HG02571 (cell line): ENCODE data around the gene A4GALT.

ENCODE experiments used
- ATAC-seq: cut with Tn5 transposase; IDR thresholded peaks from one replicate; pipeline ENCODE4 v1.9.1; 2021; ENCODE audit warnings: mild to moderate bottlenecking, moderate library complexity; ENCODE audit not compliant: unreplicated experiment

The A4GALT gene

DNA sequence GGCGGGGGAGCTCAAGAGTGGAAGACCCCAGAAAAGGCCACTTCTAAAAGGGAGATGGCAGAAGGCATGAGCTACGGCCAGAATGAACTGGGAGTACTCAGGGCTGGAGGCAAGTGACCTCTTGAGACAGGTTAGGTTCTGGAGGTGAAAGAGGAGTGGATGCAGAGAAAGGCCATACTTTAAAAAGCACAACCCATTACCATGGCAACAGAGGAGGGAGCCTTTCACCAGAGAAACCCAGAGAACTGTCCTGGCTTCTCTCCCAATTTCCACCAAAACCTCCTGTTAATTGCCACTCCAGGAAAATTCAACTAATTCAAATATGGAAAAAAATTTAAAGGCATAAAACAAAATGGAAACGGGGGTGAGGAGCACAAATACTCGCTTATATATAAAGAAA is 15.8 kb downstream of the A4GALT start:
- no peak for ATAC-seq

DNA sequence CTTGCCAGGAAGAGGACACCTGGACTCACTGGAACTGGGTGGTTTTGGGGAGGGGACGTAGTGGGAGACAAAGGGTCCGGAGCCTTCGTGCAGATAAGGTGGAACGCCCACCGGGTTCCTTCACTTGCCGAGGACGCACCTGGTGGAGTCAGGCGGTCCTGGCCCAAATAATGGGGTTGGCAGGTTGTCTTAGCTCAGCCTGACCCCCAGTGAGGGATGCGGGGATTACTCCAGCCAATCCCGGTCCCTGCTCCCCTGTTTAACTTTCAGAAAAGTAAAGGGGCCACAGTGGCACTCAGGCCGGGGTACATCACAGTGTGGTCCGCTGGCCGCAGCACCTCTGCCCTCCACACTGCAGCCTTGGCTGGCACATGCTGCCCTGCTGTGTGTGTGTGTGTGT is 18.0 kb downstream of the A4GALT start:
- ATAC-seq: no peak

DNA sequence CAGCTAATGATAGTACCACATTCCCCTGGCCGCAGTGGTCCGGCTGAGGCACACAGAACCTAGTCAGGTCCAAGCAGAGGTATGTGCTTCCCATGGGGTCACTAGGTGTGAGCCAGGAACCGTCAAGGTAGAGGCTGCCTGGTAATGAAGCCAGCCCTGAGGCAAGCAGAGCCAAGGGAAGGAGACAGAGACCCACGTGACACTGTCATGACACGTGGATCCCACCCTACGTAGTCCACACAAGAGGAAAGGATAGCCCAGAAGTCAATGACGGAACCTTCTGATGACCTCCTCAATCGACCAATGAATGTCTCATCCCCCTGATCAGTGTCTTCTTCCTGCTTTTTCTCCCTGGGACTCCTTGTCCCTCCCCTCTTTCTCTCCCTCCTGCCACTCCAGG is 19.0 kb downstream of the A4GALT start:
- ATAC-seq: no peak

DNA sequence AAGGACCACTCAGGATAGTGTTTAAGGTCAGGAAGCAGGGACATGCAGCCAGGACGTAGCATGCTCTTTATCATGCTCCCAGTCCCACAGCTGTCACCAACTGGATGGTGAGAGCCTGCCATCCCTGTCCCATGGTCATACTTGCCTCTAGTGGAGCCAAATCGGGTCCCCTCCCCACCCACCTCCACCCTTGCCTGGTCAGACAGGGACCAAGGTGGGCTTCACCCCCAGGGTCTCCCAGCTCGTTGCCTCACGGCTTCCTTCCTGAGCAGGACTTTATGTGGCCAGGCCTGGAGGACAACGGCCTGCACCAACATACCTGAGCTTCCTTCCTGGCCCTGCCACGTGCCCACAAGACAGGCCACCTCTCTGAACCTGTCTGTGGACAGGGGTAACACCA is 19.8 kb downstream of the A4GALT start:
- ATAC-seq: no peak

DNA sequence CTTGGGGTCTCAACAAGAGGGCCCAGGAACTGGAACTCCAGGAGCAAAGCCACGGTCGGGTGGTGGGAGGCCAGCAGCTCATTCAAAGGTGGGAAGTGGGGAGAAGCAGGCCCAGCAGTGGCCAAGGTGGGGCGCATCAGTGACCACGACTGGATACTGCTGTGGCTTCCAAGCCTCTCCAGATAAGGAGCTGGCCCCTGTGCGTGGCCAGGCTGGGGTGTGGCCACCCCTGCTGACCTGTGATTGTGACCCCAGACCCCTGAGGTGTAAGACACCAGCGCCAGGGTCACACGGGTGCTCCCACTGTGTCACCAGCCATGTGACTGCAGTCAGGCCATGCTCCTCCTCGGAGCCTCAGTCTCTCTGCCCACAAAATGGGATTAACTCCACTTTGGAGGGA is 20.3 kb downstream of the A4GALT start:
- ATAC-seq: no peak

DNA sequence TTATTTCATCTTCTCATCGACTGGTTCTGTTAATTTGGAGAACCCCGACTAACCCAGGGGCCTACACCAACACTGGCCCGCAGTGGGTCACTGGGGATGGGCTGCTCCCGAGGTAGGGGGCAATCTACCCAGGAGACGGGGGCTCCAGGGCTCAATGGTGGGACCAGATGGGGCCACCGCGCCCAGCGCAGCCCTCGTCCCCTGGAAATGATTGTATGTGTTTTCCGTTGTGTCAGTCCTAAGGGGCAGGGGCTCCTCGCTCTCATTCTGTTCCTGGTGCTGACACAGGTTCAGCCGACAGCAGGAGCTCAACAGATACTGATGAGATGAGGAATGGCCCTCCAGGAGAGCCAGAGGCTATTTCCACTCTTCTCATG is 20.7 kb downstream of the A4GALT start:
- ATAC-seq: no peak

DNA sequence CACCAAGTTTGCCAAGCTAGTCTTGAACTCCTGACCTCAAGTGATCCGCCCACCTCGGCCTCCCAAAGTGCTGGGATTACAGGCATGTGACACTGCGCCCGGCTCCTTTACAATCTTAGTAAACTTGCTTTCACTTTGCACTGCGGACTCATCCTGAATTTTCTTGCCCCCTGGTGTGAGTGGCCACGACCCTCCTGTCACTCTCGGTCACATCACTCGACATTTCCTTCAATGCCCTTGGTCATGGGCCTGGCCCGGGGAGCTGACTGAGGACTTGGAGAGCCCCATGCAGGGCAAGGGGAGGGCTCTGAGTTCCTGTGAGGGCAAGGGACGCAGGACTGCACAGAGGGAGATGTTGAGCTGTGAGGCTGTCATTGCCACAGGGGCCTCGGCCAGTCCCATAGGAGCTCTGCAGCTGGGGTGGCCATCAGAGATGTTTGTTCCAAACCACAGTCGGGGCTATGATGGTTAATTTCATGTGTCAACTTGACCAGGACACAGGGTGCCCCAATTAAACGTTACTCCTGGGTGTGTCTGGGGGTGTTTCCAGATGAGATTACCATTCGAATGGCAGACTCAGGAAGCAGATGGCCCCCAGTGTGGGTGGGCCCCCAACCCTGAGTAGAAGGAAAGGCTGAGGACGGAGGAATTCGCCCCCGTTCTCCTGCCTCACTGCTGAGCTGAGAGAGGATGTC is 21.2 kb downstream of the A4GALT start:
- no peak for ATAC-seq

DNA sequence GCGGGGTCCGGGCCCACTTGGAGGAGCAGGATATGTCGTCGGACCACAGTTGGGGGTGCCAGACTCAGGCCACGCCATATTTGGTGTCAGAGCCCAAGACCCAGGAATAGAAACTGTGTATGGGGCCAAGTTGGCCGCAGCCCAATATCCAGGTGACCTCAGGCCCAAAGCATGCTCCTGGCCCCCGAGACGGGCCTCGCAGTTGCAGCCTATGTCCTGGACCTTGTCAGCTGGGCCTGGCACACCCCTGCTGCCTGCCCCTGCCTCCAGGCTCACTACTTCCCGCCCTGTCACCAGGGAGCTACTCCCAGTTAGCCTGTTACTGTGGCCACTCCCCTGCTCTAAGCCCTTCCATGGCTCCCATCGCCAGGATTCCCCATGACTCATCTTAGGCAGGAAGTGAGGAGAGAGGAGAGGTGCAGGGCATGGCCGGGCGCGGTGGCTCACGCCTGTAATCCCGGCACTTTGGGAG is 23.1 kb downstream of the A4GALT start:
- no peak for ATAC-seq

DNA sequence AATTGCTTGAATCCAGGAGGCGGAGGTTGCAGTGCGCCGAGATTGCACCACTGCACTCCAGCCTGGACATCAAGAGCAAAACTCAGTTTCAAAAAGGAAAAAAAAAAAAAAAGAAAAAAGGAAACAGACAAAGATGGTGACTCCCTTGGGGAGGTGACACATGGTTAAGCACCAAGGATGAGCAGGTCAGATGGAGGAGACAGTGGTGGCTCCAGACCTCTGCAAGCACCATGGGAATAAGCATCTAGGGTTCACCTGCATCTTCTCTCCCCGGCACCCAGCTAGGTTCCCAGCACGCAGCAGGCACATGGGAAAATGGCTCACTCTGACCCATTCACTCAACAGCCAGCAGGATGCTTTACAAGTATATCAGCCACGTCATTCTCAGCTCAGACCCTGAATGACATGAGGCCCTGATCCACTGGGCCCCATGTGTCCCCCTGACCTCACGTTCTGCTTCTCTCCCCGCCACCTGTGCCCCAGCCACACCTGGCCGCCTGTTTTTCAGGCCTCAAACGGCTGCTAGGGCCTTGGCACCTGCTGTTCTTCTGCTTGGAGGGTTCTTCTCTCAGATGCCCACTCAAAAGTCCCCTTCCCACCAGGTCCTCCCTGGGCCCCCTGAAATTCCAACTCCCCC is 24.2 kb downstream of the A4GALT start:
- no peak for ATAC-seq

DNA sequence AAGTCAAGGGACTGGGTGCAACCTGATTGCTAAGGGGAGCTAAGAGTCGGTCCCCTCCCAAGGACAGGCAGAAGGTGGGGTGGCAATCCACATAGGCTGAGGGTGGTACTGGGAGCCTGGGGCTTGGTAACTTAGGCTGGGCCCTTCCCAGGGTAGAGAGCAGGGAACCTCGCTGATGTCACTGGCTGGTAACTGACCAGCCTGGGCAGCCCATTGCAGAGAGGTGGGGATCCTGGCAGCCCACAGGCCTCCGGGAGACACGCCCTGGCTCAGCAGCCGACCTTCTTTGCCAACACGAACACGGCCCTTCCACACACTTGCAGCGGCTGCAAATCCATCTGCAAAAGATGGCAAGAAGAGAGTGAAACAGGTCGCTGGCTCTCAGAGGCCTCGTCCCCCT is 25.4 kb downstream of the A4GALT start:
- no peak for ATAC-seq

DNA sequence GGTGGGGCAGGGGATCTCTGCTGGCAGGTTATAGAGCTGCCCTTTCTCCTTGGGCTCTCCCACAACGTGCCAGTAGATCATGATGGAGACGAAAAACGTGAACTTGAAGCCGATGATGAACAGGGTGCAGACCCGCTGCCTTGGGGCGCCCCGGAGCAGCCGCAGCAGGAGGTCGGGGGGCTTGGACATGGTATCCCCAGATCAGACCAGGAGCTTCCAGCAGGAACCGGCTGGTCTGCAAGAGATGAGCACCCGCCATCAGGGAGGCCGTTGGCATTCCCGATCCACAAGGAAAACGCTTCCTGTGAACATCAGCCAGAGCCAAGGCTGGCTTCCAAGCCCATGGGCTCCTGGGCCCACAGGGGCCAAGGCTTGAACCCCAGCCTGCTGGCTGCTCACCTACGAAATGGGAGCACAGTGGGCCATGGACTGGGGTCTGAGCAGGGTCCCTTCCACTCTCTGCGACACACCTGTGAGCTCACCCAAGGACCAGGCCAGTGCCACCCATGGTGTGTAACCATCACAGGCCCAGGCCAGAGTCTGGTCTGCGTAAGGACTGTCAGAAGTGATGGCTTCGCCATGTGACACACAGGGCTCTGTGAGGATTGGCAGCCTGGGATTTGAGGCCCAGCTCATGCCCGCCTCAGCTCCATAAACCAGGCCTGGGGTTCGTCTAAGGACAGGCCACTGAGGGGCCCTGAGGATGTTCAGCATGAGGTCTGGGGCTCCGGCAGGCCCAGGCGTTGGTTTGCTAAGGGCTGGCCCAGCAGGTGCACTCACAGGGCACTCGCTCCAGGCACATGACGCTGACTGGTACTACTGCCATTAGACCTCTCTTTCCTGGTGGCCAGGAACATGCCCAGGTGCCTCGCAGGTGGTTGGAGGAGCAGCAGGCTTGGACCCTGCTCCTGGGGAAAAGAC is 26.6 kb downstream of the A4GALT start:
- ATAC-seq: no peak

DNA sequence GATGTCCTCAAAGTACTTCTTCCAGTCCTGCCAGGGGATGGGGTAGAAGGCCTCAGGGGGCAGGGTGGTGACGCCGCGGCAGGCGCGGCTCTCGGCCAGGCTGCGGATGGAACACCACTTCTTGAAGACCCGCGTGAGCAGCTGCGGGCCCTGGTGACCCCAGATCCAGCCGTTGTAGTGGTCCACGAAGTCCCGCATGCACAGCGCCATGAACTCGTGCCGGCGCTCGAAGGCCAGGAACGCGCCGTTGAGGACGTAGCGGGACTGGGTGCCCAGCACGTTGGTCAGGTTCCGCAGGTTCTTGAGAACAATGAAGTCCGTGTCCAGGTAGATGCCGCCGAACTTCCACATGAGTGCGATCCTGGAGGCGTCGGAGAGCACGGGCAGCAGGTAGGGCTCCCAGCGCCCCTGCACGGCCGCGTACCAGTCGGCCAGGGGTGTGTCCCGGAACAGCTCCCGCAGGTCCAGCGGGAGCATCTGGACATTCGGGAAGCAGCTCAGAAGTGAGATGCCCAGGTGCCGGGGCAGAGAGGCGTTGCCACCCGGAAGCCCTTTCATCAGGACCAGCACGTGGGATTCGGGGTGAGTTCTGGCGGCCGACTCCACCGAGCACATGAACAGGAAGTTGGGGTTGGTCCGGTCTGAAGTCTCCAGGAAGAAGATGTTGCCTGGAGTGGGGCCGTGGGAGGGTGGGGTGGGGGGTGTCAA is 27.5 kb downstream of the A4GALT start:
- ATAC-seq: no peak

DNA sequence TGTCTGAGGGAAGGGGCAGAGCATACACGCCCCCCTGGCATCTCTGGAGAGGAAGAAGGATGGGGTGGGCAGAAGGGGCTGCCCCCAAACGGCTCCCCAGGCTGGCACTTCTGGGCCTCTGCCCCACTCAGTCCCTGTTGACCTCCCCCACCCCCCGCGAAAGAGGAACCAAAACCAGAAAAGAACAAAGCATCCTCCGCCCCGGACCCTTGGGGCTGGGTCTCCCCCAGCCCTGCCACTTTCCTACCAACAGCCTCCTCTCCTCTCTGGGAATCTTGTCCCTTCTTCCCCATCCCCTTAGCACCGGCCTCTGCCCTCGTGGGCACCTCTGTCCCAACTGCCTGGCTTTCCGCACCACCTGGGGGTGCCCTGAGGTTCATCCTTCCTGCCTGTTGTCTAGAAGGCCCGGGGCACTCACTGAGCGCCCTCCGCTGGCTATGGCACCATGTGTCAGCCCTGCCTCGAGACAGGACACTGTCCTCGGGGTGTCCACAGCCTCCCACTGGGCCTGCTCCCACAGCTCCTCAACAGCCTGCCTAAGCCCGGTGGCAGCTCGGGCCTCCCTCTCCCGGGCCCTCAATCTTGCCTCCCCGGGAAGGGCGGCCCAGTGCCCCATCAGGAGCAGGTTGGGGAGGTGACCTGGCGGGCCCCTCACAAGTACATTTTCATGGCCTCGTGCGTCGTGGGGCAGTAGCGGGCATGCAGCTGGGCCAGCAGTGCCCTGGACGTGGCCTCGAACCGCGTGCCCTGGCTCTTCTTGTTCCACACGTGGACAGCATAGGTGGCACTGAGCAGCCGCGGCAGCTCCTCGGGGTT is 28.2 kb downstream of the A4GALT start:
- ATAC-seq: no peak

DNA sequence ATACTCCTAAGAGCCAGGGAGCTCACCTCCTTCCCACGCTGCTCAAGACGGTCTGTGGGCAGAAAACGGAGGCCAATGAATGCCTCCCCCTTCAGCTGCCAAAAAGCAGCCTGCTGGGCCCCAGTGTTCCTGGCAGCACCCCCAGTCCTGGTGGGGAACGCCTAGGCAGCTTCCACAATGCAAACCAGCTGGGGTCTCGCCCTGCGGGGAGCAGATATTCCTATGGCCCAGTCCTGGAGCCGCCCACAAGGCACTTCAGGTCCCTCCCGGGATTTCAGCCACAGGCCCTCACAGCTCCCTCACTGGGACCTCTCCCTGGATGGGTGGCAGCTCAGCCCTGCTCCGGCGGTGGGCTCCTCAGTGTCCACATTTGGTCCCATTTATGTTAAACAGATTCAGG is 29.2 kb downstream of the A4GALT start:
- ATAC-seq: no peak

DNA sequence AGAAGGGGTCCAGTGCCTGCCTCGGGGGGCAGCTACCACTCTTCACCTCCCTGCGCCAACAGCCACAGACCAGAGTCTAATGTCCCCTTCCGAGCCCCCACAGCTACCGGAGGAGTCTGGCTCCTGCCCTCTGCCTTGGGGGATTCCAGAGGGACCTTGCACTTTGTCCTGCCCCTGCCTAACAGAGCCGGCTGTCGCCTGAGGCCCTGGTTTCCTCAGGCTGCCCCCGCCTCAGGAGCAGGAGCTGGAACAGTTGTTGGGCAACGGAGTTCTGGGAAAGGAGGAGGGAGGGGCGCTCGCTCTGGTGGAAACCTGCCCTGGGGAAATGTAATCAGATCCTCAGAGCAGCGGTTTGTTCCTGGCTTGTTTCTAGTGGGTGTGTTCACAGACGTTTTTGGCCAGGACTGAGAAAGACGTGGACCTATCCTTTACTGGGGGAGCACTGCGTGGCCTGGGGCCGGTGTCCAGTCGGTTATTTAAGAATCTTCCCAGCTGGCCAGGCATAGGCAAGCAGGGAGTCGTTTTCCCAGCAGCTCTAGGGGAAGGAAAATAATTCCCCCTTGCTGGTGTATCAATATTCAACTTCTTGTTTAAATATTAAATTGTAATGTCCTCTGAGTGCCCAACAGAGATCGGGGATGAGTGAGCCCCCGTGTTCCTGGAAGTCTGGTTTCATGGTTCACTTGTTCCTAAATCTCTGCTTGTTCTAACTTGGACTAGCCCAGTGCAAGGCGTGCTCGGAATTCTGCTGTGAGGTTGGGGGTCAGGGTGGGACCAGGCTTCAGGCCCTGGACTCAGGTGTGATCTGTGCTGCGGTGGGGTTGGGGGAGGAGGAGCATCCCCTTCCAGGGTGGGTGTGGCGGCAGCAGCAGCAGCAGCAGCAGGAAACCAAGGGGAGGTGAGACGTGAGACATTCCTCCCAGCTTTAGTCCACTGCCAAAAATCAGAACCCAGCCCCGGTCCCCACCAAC is 32.1 kb downstream of the A4GALT start:
- ATAC-seq: no peak

DNA sequence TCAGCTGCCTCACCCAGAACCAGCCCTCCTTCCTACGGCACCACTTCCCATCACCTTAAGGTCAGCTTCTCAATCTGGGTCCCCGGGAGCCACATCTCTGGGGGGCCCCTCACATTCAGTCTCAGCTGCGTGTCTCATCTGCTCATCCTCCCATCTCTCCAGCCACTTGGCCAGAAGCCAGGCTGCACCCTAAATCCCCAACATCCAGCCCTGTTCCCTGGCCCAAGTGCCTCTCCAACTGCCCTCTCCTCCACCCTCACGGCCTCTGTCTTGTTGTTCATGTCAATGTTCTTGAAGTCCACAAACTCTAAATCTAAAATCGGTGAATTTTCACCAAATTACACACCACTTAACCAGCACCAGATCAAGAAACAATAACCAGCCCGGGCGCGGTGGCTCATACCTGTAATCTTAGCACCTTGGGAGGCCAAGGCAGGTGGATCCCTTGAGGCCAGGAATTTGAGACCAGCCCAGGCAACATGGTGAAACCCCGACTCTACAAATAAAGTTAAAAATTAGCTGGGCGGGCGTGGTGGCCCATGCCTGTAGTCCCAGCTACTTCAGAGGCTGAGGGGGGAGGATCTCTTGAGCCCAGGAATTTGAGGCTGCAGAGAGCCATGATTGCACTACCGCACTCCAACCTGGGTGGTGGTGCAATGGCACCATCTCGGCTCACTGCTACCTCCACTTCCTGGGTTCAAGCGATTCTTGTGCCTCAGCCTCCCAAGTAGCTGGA is 33.7 kb downstream of the A4GALT start:
- no peak for ATAC-seq

DNA sequence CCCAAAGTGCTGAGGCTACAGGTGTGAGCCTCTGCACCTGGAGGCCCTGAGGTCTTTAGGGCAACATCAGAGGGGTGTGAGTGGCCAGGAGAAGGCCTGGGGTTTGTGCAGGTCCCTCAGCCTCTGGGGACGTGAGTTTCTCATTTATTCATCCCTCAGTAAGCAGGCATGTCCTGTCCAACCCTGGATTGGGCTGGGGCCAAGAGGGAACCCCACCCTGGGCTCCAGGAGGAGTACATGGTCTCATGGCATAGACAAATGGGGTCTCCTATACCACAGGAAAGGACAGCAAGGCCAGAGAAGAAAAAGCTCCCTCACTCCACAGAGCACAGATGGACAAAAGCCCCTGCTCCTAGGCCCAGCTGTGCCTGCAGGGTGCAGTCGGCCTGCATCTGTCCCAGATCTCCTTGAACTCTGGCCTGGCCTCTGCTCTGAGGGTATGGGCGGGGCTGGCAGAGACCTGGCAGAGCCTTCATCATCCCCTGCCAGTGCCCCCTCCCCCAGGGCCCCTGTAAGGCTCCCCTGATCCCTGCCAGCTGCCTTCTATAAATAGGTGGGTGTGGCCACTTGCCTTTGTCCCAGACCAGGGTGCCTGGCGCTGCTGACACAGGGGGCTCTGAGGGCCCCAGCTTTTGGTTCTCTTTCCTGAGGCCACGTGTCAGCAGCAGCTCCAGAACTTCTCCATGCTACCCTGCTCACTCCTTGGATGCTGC is 34.6 kb downstream of the A4GALT start:
- ATAC-seq: no peak
